Astrocyte of the hippocampus (primary cell): Measurements from ENCODE around the gene WDFY2.
"Not testable (repeated sequence)": the region's sequence is repeated elsewhere in the genome, so short reads cannot be mapped to it uniquely, and the experiment has no call there.

Experiments used
- DNase-seq: peaks from one replicate; pipeline ENCODE4 v3.0.0; 2011; ENCODE audit warnings: low read depth, low spot score

Gene WDFY2, protein sequence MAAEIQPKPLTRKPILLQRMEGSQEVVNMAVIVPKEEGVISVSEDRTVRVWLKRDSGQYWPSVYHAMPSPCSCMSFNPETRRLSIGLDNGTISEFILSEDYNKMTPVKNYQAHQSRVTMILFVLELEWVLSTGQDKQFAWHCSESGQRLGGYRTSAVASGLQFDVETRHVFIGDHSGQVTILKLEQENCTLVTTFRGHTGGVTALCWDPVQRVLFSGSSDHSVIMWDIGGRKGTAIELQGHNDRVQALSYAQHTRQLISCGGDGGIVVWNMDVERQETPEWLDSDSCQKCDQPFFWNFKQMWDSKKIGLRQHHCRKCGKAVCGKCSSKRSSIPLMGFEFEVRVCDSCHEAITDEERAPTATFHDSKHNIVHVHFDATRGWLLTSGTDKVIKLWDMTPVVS

DNA sequence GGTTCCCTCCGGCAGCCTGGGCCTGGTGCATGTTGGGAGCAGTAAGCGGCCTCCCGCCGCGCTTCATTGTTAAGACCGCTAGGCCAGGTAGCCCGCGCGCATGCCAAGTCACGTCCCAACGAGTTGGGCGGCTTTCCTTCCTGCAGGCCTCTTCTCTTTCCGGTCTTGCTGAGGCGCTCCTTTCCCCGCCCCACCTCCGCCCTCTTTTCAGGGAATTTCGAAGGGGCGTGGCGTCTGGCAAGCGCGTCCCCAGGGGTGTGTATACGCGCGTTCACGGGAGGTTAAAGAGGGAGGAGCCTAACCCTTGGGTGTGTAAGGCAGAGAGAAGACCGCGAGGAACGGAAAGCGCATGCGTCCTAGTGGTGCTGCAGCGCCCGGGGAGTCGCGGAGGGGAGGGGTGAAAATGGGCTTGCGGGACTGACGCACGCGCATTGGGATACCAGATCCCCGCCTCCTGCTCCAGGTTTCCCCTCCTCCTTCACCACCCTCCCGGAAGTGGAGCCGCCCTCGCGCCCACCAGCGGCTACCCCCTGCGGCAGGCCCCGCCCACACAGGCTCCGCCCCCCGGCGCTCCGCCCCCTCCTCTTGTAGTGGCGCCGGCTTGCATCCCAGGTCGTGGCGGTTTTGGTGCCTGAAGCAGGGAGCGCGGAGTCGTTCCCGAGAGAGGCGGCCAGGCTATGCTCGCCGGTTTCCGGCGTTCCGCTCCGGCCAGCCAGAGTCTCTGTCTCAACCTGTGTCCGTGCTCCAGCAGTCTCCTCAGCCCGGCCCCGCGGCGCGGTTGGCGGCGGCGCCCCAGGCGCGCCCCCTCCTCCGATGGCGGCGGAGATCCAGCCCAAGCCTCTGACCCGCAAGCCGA lies at the start of gene WDFY2:
Gene WDFY2, plus strand, starts transcription at position 588 of the 856 bp plus-strand sequence. Its CDS starts 226 bp downstream, at position 814.
- peak; percentile 100 for DNase-seq

DNA sequence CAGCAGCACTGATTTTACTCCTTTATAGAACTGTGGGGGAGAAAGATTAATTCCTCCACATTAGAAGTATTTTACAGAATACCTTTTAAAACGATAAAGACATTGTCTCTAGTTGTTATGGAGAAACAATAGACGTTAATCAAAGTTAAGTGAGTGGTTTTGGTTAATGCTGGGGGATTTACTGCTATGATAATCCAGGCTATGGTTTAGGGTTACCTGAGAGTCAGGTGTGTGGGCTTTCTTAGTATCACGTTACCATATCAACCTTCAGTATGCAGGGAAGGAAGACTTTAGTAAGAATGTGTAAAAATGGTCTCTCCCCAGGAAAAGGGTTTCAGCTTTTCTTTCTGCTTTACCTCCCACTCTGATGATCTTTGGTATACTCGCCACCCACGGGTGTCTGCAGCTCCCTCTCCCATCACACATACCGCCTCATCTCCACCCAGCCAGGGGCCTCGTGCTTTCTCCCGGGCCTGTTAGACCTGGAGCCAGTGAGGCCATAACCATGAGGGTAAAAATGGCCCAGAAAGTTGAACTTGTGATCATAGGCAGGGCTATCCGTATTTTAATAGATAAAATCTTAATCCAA lies 45.6 kb upstream of the WDFY2 start:
- no peak for DNase-seq

DNA sequence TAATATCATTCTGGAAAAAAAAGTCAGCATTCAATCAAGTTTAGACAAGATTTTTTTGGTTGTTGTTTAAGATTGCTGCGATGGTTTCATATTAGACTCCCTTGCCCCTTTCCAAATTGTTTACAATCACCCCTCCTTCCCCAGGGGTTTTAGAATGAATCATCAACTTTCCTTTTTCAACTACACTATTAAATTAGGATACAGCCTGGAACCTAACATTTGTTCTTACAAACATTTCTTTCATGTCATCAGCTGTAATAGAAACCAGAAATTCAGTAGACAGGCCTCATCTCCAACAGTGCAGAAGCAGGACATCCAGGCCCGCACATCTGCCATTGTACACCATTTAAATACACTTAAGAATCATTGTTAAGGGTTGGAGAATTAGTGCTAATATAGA lies 44.4 kb upstream of the WDFY2 start:
- no peak for DNase-seq

DNA sequence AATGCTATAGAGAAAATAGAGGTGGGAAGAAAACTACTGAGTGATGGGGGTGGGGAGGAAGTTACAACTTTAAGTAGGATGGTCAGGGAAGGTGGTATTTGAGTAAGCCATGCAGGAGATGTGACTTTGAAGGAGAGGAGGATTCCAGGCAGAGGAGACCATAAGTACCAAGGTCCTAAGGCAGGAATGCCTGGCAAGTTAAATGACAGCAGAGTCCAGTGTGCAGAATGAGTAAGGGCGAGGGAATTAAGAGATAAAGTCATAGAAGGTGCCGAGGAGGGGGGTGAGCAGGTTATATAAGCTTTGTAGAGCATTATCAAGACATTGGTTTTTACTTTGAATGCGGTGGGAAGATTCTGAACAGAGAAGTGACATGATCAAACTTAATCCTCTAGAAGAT lies 43.2 kb upstream of the WDFY2 start:
- no peak for DNase-seq

DNA sequence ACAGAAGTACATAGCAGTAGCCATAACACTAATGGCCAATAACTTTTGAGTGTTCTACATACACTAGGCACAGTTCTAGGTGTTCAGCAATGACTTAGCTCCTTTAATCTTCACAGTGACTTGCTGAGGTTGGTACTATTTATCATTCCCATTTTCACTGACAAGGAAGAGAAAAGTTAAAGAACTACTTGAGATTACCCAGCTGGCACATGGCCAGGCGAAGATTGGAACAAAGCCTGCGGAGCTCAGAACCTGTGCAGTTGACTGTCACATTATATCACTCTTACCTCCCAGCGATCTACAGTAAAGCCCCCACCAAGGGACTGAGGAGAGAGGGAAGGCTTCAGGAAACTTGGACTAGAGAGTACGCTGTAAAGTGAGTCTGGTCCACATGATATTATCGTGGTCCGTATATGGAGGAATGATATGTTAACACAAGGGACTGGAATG lies 42.4 kb upstream of the WDFY2 start:
- DNase-seq, result no peak

DNA sequence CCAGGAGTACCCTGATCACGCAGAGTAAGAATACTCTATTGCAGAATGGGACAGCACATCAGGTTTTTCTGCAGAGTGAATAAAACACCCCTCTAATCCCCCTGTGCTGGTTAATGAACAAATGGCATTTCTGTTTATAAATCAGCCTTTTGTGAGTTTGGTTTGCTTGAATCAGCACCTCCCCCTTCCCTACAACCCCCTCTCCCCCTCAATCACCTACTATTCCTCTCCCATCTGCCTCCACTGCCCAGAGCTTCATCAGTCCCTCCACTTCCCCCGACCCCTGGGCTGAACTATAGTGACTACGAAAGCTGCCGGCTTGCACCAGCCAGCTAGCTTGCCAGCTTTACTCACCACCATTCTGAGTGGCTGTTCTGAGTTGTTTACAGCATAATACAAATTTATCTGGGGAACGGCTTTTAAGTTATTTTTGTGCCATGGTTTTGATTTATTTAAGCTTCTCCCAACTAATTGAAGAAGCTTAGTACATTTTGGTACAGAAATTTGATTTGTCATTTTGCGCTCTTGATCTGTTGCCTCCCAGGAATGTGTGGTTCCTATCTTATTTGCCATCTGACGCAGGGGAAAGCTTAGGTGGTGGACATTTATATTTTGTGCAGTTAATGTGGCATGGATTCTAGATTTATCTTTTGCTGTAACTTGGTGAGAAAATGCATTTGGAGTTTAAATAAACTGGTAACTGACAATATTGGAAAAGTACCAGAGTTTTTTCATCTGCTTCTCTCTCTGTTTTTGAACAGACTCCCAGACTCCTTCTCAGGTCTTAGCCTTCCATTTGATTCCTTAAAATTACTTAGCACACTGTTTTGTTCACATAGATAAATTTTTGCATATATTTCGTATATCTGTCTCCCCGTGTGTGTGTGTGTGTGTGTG lies 41.7 kb upstream of the WDFY2 start:
- no peak for DNase-seq

DNA sequence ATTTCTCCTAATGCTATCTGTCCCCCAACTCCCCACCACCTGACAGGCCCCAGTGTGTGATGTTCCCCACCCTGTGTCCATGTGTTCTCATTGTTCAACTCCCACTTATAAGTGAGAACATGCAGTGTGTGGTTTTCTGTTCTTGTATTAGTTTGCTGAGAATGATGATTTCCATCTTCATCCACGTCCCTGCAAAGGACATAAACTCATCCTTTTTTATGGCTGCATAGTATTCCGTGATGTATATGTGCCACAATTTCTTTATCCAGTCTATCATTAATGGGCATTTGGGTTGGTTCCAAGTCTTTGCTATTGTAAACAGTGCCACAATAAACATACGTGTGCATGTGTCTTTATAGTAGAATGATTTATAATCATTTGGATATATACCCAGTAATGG lies 38.8 kb upstream of the WDFY2 start:
- DNase-seq, result not testable (repeated sequence)

DNA sequence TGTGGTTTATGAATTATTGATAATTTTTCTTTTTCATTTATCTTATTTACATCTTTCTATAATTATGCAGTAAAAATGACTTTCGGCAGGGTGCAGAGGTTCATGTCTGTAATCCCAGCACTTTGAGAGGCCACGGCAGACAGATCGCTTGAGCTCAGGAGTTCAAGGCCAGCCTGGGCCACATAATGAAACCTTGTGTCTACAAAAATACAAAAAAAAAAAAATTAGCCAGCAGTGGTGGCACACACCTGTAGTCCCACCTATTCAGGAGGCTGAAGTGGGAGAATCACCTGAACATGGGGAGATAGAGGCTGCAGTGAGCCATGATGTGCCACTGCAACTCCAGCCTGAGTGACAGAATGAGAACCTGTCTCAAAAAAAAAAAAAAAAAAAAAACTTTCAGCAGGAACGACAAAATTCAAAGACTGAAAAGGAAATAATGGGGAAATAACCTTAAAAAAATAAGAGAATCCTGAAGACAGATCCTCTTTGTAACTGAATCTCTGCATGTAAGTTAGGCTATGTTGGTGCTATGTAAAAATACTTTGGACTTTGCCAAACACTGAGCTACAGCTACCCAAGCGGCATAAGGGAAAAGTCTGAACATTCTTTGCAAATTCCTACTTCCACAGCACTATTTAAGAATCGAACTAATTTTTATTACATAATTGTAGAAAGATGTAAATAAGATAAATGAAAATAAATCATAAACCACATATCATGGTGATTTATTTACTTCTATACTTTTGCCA lies 36.7 kb upstream of the WDFY2 start:
- no peak for DNase-seq

DNA sequence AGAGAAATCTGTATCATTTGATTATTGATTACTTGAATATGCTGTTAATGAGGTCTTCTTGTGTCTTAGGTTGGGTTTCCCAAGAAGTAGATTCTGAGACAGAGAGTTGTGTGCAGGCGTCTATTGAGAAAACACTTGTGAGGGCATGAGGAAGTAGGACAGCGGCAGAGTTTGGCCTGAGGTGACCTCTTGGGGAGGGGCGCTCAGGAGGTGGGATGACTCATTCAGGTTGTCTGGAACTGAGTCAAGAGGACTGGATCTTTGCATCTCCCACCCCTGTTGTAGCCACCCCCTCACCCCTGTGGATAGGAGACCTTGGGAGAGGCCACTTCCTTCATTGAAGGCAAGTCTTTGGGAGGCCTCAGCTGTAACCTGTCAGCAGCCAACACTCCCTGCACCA lies 35.2 kb upstream of the WDFY2 start:
- no peak for DNase-seq

DNA sequence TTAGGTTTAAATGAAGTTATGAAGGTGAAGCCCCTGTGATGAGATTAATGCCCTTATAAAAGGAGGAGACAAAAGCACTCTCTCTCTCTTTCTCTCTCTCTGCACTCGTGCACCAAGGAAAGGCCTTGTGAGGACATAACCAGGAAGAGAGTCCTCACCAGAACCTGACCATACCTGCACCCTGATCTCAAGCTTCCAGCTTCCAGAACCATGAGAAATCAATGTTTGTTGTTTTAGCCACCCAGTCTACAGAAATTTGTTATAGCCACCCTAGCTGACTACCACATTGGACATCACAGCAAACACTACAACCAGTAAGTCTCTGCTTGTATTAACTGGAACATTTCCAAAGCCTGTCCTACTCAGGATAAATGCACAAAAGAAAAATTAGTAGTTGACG lies 34.7 kb upstream of the WDFY2 start:
- DNase-seq, result no peak

DNA sequence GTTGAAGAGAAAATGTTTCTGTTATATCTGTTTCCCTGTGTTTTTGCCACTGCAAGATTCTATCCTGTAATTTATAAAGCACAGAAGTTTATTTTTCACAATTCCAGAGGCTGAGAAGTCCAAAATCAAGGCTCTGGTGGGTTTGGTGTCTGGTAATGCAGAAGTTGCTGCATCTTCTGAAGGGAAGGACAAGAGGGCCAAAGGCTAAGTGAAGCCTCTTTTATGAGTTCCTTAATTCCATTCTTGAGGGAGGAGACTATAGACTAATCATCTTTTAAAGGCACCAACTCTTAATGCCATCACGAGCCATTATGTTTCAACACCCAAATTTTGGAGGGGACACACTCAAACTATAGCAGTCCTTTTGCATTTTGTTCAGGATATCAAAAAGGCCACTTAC lies 34.1 kb upstream of the WDFY2 start:
- no peak for DNase-seq

DNA sequence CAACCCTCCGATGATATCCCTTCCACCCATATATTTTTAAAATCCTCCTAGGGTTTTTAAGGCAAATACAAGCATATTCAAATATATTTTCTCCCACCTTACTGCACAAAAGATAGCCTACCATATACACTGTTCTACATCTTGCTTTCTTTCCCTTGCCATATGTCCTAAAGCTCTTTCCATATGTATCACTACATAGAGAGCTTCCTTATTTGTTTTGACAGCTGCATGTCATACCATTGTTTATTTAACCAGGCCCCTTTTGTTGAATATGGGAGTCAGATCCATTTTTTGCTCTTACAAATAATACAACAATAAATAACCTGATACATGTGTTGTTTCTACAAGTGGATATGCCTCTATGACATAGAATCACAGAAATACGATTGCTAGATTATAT lies 32.8 kb upstream of the WDFY2 start:
- no peak for DNase-seq

DNA sequence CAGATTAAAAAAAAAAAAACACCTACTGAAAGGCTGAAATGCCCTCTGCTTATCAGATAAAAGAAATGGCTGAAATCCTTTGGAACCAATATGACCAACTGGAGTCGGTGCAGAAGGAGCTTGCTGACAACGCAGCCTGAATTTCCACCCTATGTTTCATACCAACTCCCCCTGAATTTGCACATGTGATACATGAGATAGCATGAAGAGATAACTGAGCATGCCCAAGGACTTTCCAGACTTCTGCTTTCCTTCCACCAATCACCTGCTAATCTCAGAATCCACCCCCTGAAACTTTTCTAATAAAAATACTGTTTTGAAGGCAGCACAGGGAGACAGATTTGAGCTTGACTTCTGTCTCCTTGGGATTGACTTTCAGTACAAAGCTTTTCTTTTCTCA lies 32.2 kb upstream of the WDFY2 start:
- no peak for DNase-seq

DNA sequence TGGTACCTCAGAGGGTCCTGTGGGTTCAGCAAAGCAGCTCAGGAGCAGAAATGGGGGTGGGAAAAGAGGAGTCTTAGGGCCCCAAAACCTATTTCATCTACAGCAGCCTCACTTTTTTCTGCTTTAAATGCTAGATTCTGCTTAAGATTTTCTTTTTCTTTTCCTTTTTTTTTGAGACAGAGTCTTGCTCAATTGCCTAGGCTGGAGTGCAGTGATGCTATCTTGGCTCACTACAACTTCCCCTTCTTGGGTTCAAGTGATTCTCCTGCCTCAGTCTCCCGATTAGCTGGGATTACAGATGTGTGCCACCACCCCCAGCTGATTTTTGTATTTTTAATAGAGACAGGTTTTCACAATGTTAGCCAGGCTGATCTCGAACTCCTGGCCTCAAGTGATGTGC lies 30.7 kb upstream of the WDFY2 start:
- no peak for DNase-seq

DNA sequence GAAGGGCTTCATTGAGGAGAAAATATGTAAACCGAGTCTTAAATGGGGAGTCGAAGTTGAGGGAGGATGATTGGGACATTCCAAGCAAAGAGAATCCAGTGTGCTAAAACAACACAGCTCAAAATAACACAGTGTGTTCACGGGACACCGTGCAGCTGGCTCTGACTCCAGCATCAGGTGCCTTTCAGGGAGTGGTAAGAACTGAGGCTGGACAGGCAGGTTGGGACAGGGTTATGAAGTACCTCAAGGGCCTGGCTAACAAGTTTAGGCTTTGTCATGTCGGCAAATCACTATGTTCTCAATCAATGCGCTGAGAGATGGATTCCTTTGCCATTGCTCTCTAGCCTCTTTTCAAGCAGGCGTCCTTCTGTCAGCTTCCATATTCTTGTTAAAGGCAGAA lies 27.5 kb upstream of the WDFY2 start:
- DNase-seq, result no peak

DNA sequence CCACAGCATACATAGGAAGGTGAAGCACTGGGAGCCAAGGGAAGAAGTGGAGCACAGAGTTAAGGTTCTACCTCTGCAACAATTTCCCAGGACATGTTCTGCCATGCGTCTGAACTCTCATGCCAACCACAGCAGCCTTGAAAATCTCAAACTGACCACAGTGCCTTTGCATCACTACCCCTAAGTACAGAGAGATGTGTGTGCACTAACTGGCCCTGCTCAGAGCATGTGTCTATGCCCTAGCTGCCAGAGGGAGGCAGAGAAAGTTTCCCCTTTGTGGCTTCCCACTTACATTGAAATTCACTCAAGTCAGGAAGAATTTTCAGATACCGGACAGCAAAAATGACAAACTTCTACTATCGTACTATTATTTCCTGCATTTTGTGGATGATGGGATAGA lies 26.8 kb upstream of the WDFY2 start:
- no peak for DNase-seq

DNA sequence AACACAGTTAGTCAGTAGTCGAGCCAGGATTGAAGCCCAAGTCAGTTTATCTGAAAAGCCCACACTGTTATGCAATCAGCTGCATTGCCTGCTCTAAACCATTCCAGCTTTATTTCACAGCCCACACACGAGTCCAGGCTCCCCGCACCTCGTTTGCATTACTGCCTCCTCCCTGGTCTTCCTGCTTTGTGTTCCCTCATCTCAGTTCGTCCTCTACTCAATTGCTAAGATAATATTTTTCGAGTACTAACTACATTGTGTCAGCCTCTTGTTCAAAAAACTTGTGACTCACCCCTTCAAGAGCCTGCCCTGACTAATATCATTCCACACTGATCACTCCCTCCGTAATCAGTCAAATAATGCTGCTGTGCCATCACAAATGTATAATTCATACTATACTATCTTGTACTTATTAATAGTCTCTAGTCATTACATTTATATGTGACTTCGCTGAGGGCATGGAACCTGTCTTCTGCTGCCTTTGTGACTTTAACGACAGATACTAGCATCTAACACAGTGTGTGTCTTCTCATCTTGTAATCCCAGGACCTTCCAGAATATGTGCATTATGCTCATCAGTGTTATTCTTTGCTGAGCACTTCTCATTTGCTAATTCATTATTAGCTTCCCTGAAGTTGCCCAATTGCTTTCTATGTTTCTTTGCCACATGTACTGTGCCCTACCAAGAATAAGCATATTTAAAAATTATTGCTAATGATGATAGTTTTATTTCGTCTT lies 26.2 kb upstream of the WDFY2 start:
- peak; percentile 64 for DNase-seq

DNA sequence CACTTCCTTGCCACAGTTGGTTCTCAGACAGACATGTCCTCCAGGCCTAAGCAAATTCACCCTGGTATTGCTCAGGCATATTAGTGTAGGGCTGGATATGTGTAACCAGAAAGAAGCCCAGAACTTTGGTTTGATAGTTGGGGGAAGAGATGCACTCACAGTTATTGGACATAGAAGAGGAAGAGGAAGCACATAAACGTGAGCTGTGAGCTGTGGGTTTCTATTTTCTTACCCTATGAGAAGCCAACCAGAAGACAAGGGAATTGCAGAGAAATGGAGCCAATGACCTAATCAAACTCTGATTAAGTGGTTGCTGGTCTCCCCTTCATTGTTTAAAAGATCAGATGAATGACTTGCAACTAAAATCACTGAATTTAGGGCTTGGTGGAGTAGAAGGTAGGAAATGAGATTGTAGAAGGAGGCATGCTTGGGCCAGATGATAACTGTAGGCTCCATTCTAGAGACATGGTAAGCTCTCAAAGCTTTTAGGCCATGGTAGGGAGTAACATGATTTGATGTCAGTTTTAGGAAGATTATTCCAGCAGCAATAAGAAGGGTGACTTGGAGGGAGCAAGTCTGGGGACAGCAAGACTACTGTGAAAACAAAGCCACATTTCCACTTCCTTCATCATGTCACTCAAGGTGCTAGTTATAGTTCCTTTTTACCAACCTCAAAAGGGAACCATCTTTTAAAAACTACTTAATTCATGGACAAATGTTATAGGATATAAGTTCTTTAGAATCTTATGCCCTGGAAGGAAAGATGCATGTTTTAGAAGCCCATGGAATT lies 24.1 kb upstream of the WDFY2 start:
- DNase-seq, result no peak

DNA sequence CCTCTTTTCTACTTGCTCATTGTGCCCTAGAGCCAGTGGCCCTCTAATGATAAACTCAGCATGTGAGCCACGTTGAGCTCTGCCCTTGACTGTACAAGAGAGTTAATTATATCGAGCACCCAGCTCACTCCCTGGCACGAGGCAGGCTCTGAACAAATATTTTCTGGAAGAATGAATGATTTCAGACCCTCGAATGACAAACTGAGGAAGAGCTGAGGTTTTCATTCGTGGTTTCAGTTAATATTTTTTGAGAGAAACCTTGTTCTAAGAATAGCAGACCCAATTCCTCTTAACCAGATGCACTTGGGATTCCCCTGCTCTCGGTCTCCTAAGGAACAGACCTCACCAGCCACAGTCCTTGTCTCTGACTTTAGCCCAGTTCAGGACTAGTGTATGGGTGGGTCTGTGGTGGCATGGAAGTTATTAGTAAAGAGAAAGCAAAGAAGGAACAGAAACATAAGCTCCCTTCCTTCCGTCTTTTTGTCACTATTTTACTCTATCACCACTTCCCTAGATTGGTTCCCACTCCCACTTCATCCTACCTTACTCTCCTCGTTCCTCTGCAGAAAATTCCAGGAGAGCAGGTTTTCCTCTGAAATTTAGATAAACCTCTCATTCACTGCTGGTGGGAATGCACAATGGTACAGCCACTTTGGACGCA lies 22.1 kb upstream of the WDFY2 start:
- no peak for DNase-seq
